Measurements from ENCODE around the gene NOL9.

The NOL9 gene

GRCh38 chr1:6546326-6546725 is 8.0 kb downstream of the NOL9 start:
- no peak overlapping the region for H2AFZ ChIP-seq (ENCODE audit: low read length)
- TF ChIP-seq EZH2 (IDR thresholded peaks at IDR 0.05; ENCODE audit: borderline replicate concordance, low read length), result no peak
- no peak for TF ChIP-seq CTCF (IDR thresholded peaks at IDR 0.05; ENCODE audit: low read length)
- H3K36me3 ChIP-seq (ENCODE audit: insufficient read depth, low read length), result peaks cover 91% of the 10 kb centered on the region
- H3K9me2 ChIP-seq (ENCODE audit: low read depth, low read length), result no peaks in the 10 kb centered on the region
- H3K4me2 ChIP-seq (ENCODE audit: low read length), result no peak overlapping the region
- H3K27ac ChIP-seq (ENCODE audit: low read depth, low read length, poor library complexity, severe bottlenecking), result no peak overlapping the region
- no peaks in the 10 kb centered on the region for H3K79me2 ChIP-seq (ENCODE audit: insufficient read depth, low read length)
- no peaks in the 10 kb centered on the region for H3K27me3 ChIP-seq (ENCODE audit: insufficient read depth, low read length)
- no peak overlapping the region for H3K9ac ChIP-seq (ENCODE audit: low read length)
- H4K20me1 ChIP-seq (ENCODE audit: insufficient read depth, low read length), result no peaks in the 10 kb centered on the region
- H3K9me3 ChIP-seq (ENCODE audit: low read length), result no peaks in the 10 kb centered on the region
- no peaks in the 10 kb centered on the region for H3F3A ChIP-seq (ENCODE audit: insufficient read depth, low read length)
- H3K4me1 ChIP-seq (ENCODE audit: insufficient read depth, low read length, severe bottlenecking), result peaks cover 5% of the 10 kb centered on the region
- H3K4me3 ChIP-seq (ENCODE audit: low read depth, low read length, poor library complexity, severe bottlenecking), result no peak overlapping the region

GRCh38 chr1:6545276-6546112 is 8.8 kb downstream of the NOL9 start:
- no peaks in the 10 kb centered on the region for H3K9me2 ChIP-seq (ENCODE audit: low read depth, low read length)
- H3F3A ChIP-seq (ENCODE audit: insufficient read depth, low read length), result no peaks in the 10 kb centered on the region
- H3K9me3 ChIP-seq (ENCODE audit: low read length), result no peaks in the 10 kb centered on the region
- TF ChIP-seq EZH2 (IDR thresholded peaks at IDR 0.05; ENCODE audit: borderline replicate concordance, low read length) (no peak), CTCF (IDR thresholded peaks at IDR 0.05; ENCODE audit: low read length) (no peak)
- H3K27ac ChIP-seq (ENCODE audit: low read depth, low read length, poor library complexity, severe bottlenecking), result no peak overlapping the region
- H3K79me2 ChIP-seq (ENCODE audit: insufficient read depth, low read length), result no peaks in the 10 kb centered on the region
- H3K4me2 ChIP-seq (ENCODE audit: low read length), result no peak overlapping the region
- no peaks in the 10 kb centered on the region for H3K4me1 ChIP-seq (ENCODE audit: insufficient read depth, low read length, severe bottlenecking)
- no peak overlapping the region for H3K9ac ChIP-seq (ENCODE audit: low read length)
- H3K36me3 ChIP-seq (ENCODE audit: insufficient read depth, low read length), result peaks cover 91% of the 10 kb centered on the region
- H2AFZ ChIP-seq (ENCODE audit: low read length), result no peak overlapping the region
- no peaks in the 10 kb centered on the region for H4K20me1 ChIP-seq (ENCODE audit: insufficient read depth, low read length)
- H3K27me3 ChIP-seq (ENCODE audit: insufficient read depth, low read length), result no peaks in the 10 kb centered on the region
- H3K4me3 ChIP-seq (ENCODE audit: low read depth, low read length, poor library complexity, severe bottlenecking), result no peak overlapping the region

GRCh38 chr1:6544831-6545230 is 9.5 kb downstream of the NOL9 start:
- Histone ChIP-seq H3K27ac (ENCODE audit: low read depth, low read length, poor library complexity, severe bottlenecking) (no peak overlapping the region), H3K9me3 (ENCODE audit: low read length) (no peaks in the 10 kb centered on the region), H3K36me3 (ENCODE audit: insufficient read depth, low read length) (peaks cover 89% of the 10 kb centered on the region), H3K79me2 (ENCODE audit: insufficient read depth, low read length) (no peaks in the 10 kb centered on the region), H3K4me1 (ENCODE audit: insufficient read depth, low read length, severe bottlenecking) (no peaks in the 10 kb centered on the region), H3K9me2 (ENCODE audit: low read depth, low read length) (no peaks in the 10 kb centered on the region), H3K27me3 (ENCODE audit: insufficient read depth, low read length) (no peaks in the 10 kb centered on the region), H4K20me1 (ENCODE audit: insufficient read depth, low read length) (no peaks in the 10 kb centered on the region), H3K4me3 (ENCODE audit: low read depth, low read length, poor library complexity, severe bottlenecking) (no peak overlapping the region), H3K9ac (ENCODE audit: low read length) (no peak overlapping the region), H3K4me2 (ENCODE audit: low read length) (no peak overlapping the region), H3F3A (ENCODE audit: insufficient read depth, low read length) (no peaks in the 10 kb centered on the region), H2AFZ (ENCODE audit: low read length) (no peak overlapping the region)
- TF ChIP-seq CTCF (IDR thresholded peaks at IDR 0.05; ENCODE audit: low read length), result no peak
- TF ChIP-seq EZH2 (IDR thresholded peaks at IDR 0.05; ENCODE audit: borderline replicate concordance, low read length), result no peak

Data from OCI-LY1 (cell line).